Measurements from ENCODE around the gene LGALS4. TPM values are rescaled to one million over a fixed set of nuclear protein-coding genes. Genes with fewer than 3 reads are reported as not detected.
A peak's percentile ranks its signal among the peaks of the same experiment; 100 is the strongest.

Gene LGALS4
- total and polyA plus RNA-seq, 9 of the 15 experiments (the other 6 are each of a cell fraction or from before 2014, with no cell fraction given), result 0.08 to 1.1 (median 0.30) TPM; not detected in 3

- no peak for FAIRE-seq
- ATAC-seq, result no peak
- Histone ChIP-seq H4K20me1 (replicated peaks; ENCODE audit: control insufficient read depth, insufficient read depth, low read length) (no peaks in the 10 kb centered on the region), H3K36me3 (ENCODE audit: control insufficient read depth, insufficient read depth, low read length) (no peaks in the 10 kb centered on the region), H2AFZ (ENCODE audit: low read depth, low read length) (no peak overlapping the region), H3K4me3 (no peak overlapping the region), H3K27ac (ENCODE audit: extremely low read depth, low read depth, low read length) (no peak overlapping the region), H3K4me2 (ENCODE audit: insufficient read depth, low read length) (no peak overlapping the region), H3K9ac (ENCODE audit: insufficient read depth in 1 of 2, low read depth in 2 of 2, low read length in 2 of 2) (no peak overlapping the region), H3K4me1 (replicated peaks in 1 of 2; ENCODE audit: control insufficient read depth in 2 of 2, insufficient read depth in 2 of 2, low read length in 2 of 2) (peaks cover 0 to 20% of the 10 kb centered on the region in 2 experiments; a peak in 4 of 5 replicates), H3K9me3 (replicated peaks; ENCODE audit: control insufficient read depth, insufficient read depth, low read depth, low read length) (no peaks in the 10 kb centered on the region), H3K9me1 (ENCODE audit: control insufficient read depth, insufficient read depth, low read length) (no peaks in the 10 kb centered on the region), H3K79me2 (ENCODE audit: control insufficient read depth, insufficient read depth, low read length) (no peaks in the 10 kb centered on the region), H3K27me3 (ENCODE audit: control insufficient read depth in 2 of 2, insufficient read depth in 2 of 2, low read length in 2 of 2) (peaks cover 0 to 7% of the 10 kb centered on the region in 2 experiments; a peak in 1 of 5 replicates)
- no TSS peak for BruUV-seq (replicated peaks)
- in situ Hi-C loops (cut with MboI) (no loop called here), intact Hi-C loops (cut with micrococcal nuclease) (no loop called here)
- ChIA-PET POLR2A (interaction anchor here (0.9 kb wide), 1 partner anchor 14 kb away, joined by 3 read pairs; no protein-coding TSS in a partner anchor), CTCF (ENCODE audit: low intra/inter-chr PET ratio) (no interaction called here)
- 81% methylated on average over 6 of the region's 6 CpGs for WGBS (ENCODE audit: insufficient coverage, low coverage, missing lambda C conversion rate)
- DNase-seq (ENCODE audit: extremely low read depth in 1 of 4, low spot score in 3 of 4), result peak in 1 of 4 experiments; percentile 5
- TF ChIP-seq FOXA1 (IDR thresholded peaks at IDR 0.05; ENCODE audit: borderline replicate concordance) (no peak), GABPA (tag; conservative IDR thresholded peaks at IDR 0.05; ENCODE audit: low read depth) (no peak), ZNF124 (CRISPR knock-in tag; IDR thresholded peaks at IDR 0.05) (no peak), TBP (optimal IDR thresholded peaks at IDR 0.05; ENCODE audit: low read depth, low read length) (no peak), CBFA2T2 (conservative IDR thresholded peaks at IDR 0.05) (no peak), TAF7 (tag; IDR thresholded peaks at IDR 0.05) (no peak), LCOR (CRISPR knock-in tag; IDR thresholded peaks at IDR 0.05) (no peak)
These were observed 6.4 kb downstream of the LGALS4 start for GRCh38 chr19:38806371-38806770.

GRCh38 chr19:38805180-38805579 is 7.6 kb downstream of the LGALS4 start:
- ATAC-seq (no peak), DNase-seq (ENCODE audit: extremely low read depth in 1 of 4, low spot score in 3 of 4) (peak in 1 of 4 experiments; percentile 9), FAIRE-seq (no peak)
- peaks cover 0 to 20% of the 10 kb centered on the region in 2 experiments; a peak in 4 of 5 replicates for H3K4me1 ChIP-seq (replicated peaks in 1 of 2; ENCODE audit: control insufficient read depth in 2 of 2, insufficient read depth in 2 of 2, low read length in 2 of 2)
- H4K20me1 ChIP-seq (replicated peaks; ENCODE audit: control insufficient read depth, insufficient read depth, low read length), result no peaks in the 10 kb centered on the region
- H3K9me3 ChIP-seq (replicated peaks; ENCODE audit: control insufficient read depth, insufficient read depth, low read depth, low read length), result no peaks in the 10 kb centered on the region
- H3K27me3 ChIP-seq (ENCODE audit: control insufficient read depth in 2 of 2, insufficient read depth in 2 of 2, low read length in 2 of 2), result peaks cover 0 to 7% of the 10 kb centered on the region in 2 experiments; a peak in 1 of 5 replicates
- no peaks in the 10 kb centered on the region for H3K79me2 ChIP-seq (ENCODE audit: control insufficient read depth, insufficient read depth, low read length)
- ChIA-PET CTCF (ENCODE audit: low intra/inter-chr PET ratio) (no interaction called here), POLR2A (no interaction called here)
- H3K9me1 ChIP-seq (ENCODE audit: control insufficient read depth, insufficient read depth, low read length), result no peaks in the 10 kb centered on the region
- H3K4me2 ChIP-seq (ENCODE audit: insufficient read depth, low read length), result no peak overlapping the region
- no peak overlapping the region for H3K4me3 ChIP-seq
- H2AFZ ChIP-seq (ENCODE audit: low read depth, low read length), result peak overlapping the region; percentile 32
- no peak overlapping the region for H3K27ac ChIP-seq (ENCODE audit: extremely low read depth, low read depth, low read length)
- intact Hi-C loops (cut with micrococcal nuclease) (no loop called here), in situ Hi-C loops (cut with MboI) (no loop called here)
- H3K36me3 ChIP-seq (ENCODE audit: control insufficient read depth, insufficient read depth, low read length), result no peaks in the 10 kb centered on the region
- 16% methylated on average over 1 of the region's 1 CpG for WGBS (ENCODE audit: insufficient coverage, low coverage, missing lambda C conversion rate)
- no TSS peak for BruUV-seq (replicated peaks)
- peak overlapping the region in 1 of 2 experiments; percentile 58; a peak in 1 of 4 replicates for H3K9ac ChIP-seq (ENCODE audit: insufficient read depth in 1 of 2, low read depth in 2 of 2, low read length in 2 of 2)
- TF ChIP-seq PKNOX1 (IDR thresholded peaks at IDR 0.05) (peak; percentile 11; the same call in 1 of the 2 replicates), E2F8 (IDR thresholded peaks at IDR 0.05; ENCODE audit: low read depth, partially characterized antibody) (no peak), NR2C2 (CRISPR knock-in tag; IDR thresholded peaks at IDR 0.05) (no peak), NR2C2 (tag; IDR thresholded peaks at IDR 0.05) (peak; percentile 82), SPI1 (IDR thresholded peaks at IDR 0.05; ENCODE audit: borderline replicate concordance, low read depth, low read length) (peak; percentile 82), ZNF239 (CRISPR knock-in tag; IDR thresholded peaks at IDR 0.05) (no peak), NR2C1 (IDR thresholded peaks at IDR 0.05) (peak; percentile 90), NR2C1 (tag; IDR thresholded peaks at IDR 0.05) (peak; percentile 84)
